Gastrocnemius medialis (tissue), 4 donors: ENCODE measurements around the gene TMEM132C.

Experiments used
- POLR2A ChIP-seq, 2 donors: fragments of 450-650 bp; IDR thresholded peaks; one replicate each; pipeline ENCODE4 v1.6.1; 2017; ENCODE audit warnings: antibody characterized with exemption in 2 of 2, mild to moderate bottlenecking in 2 of 2, moderate library complexity in 2 of 2
- TF ChIP-seq, protein P1 (sequence below), 5 experiments: fragments of 450-650 bp in 3 of 5; fragments of 200-600 bp in 2 of 5; sonication (generic) in 2 of 5; IDR thresholded peaks in 4 of 5; conservative IDR thresholded peaks in 1 of 5; 1 replicate in 4 of 5; 2 replicates in 1 of 5; pipeline ENCODE4 v1.5.1; 2016 to 2019; ENCODE audit warnings: antibody characterized with exemption in 5 of 5, mild to moderate bottlenecking in 3 of 5, moderate library complexity in 3 of 5

DNA sequence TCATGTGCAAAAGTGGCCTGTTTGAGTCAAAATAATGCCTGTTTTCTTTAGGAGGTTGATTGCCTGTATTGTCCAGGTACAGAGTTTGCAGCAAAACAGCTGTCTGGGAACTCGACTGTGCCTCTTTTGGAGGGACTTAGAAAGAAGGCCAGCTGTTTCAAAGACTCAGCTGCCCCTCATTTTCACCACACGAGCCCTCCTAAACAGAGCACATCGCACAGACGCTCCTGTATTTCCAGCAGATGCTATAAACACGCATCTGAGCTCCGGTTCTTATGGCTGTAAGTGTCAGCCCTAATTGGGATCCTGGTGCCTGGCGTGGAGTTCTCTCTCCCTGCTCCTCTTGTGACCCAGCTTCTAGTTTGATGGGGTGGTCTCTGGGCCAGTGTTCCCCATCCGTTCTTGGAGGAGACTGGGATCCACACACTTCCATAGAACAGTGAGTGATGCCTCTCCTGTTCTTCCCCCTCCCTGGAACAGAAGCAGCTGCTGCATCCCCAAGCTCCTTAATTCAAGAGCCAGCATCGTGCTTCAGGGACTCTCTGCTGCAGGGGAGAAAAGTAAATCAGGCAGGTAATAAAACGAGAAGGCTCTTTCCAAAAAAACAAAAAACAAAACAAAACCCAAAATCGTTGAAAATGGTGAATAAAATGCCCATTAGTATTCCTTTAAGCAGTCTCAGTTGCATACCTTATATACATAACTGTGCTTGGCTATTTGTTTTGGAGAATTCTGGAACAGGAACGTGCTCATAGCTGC, 287.8 kb downstream of the TMEM132C start:
- TF ChIP-seq, protein P1, sequence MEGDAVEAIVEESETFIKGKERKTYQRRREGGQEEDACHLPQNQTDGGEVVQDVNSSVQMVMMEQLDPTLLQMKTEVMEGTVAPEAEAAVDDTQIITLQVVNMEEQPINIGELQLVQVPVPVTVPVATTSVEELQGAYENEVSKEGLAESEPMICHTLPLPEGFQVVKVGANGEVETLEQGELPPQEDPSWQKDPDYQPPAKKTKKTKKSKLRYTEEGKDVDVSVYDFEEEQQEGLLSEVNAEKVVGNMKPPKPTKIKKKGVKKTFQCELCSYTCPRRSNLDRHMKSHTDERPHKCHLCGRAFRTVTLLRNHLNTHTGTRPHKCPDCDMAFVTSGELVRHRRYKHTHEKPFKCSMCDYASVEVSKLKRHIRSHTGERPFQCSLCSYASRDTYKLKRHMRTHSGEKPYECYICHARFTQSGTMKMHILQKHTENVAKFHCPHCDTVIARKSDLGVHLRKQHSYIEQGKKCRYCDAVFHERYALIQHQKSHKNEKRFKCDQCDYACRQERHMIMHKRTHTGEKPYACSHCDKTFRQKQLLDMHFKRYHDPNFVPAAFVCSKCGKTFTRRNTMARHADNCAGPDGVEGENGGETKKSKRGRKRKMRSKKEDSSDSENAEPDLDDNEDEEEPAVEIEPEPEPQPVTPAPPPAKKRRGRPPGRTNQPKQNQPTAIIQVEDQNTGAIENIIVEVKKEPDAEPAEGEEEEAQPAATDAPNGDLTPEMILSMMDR (IDR thresholded peaks at IDR 0.05 in 4 of 5, conservative IDR thresholded peaks at IDR 0.05 in 1 of 5) = no peak
- TF ChIP-seq POLR2A (IDR thresholded peaks at IDR 0.05) = no peak
